SK-N-SH (cell line): ENCODE results near the gene RAB3GAP2. TPM values are rescaled to one million over a fixed set of nuclear protein-coding genes. Genes with fewer than 3 reads are reported as not detected.

Source experiments
- CTCF ChIA-PET: fragments of 300-600, 350-600 bp; formaldehyde crosslinking; extraction: SDS; loops from one replicate; lab custom pipeline; 2021; lab: Yijun Ruan, JAX
- POLR2A ChIA-PET: fragments of 350-600 bp; sonication (Branson Sonifier 250); formaldehyde crosslinking; extraction: SDS; loops from one replicate; lab custom pipeline; 2020; ENCODE audit warnings: antibody characterized with exemption, inconsistent platforms; lab: Yijun Ruan, JAX
- DNase-seq: peaks from one replicate; pipeline ENCODE4 v3.0.0; 2012
- H2AFZ ChIP-seq: fragments of 200-600 bp; sonication (generic); 2 replicates; pipeline ENCODE4 v1.8.1; 2016; ENCODE audit warnings: antibody characterized with exemption, mild to moderate bottlenecking, low read depth
- H3F3A ChIP-seq: fragments of 200-600 bp; sonication (generic); replicated peaks from 2 replicates; pipeline ENCODE3; 2016; ENCODE audit warnings: antibody characterized with exemption, mild to moderate bottlenecking; ENCODE audit not compliant: insufficient read depth
- H3K27ac ChIP-seq, 2 experiments: fragments of 200-500 bp in 1 of 2; fragments of 200-600 bp in 1 of 2; sonication (Bioruptor generic) in 1 of 2; sonication (generic), shearing (Covaris generic) in 1 of 2; 2 replicates each; pipeline versions ENCODE4 v1.5.1 to v1.6.1; 2014 to 2016; ENCODE audit warnings: low read depth in 2 of 2, inconsistent platforms in 1 of 2, low read length in 1 of 2, mild to moderate bottlenecking in 1 of 2, mixed read lengths in 1 of 2
- H3K27me3 ChIP-seq: fragments of 200-600 bp; sonication (generic), shearing (Covaris generic); 2 replicates; pipeline ENCODE4 v1.6.1; 2016; ENCODE audit warnings: mixed run types; ENCODE audit not compliant: insufficient read depth
- H3K36me3 ChIP-seq, 2 experiments: fragments of 200-500 bp in 1 of 2; fragments of 200-600 bp in 1 of 2; sonication (Bioruptor generic) in 1 of 2; sonication (generic) in 1 of 2; replicated peaks in 1 of 2; 2 replicates each; pipeline versions ENCODE3 to v1.5.1; 2014 to 2016; ENCODE audit warnings: low read length in 1 of 2, mild to moderate bottlenecking in 1 of 2; ENCODE audit not compliant: insufficient read depth in 2 of 2, control insufficient read depth in 1 of 2
- H3K4me1 ChIP-seq, 2 experiments: fragments of 200-500 bp in 1 of 2; fragments of 200-600 bp in 1 of 2; sonication (Bioruptor generic) in 1 of 2; sonication (generic), shearing (Covaris generic) in 1 of 2; 2 replicates each; pipeline versions ENCODE4 v1.5.1 to v1.6.1; 2014 to 2016; ENCODE audit warnings: low read depth in 1 of 2, low read length in 1 of 2, mixed run types in 1 of 2; ENCODE audit not compliant: insufficient read depth in 2 of 2, control insufficient read depth in 1 of 2
- H3K4me2 ChIP-seq: fragments of 200-600 bp; sonication (generic), shearing (Covaris generic); 2 replicates; pipeline ENCODE4 v1.6.1; 2017; ENCODE audit warnings: mixed run types
- H3K4me3 ChIP-seq, 2 experiments: fragments of 200-500 bp in 1 of 2; fragments of 200-600 bp in 1 of 2; sonication (Bioruptor generic) in 1 of 2; sonication (generic), shearing (Covaris generic) in 1 of 2; 2 replicates each; pipeline versions ENCODE4 v1.5.1 to v1.8.1; 2014 to 2016; ENCODE audit warnings: low read depth in 2 of 2, inconsistent platforms in 1 of 2, low read length in 1 of 2, mild to moderate bottlenecking in 1 of 2, mixed read lengths in 1 of 2, moderate library complexity in 1 of 2
- H3K79me2 ChIP-seq: fragments of 200-600 bp; sonication (generic); 2 replicates; pipeline ENCODE4 v1.8.1; 2017; ENCODE audit warnings: mild to moderate bottlenecking; ENCODE audit not compliant: insufficient read depth
- H3K9ac ChIP-seq: fragments of 200-600 bp; sonication (generic); 2 replicates; pipeline ENCODE4 v1.6.1; 2017; ENCODE audit warnings: mixed run types
- H3K9me2 ChIP-seq: fragments of 200-600 bp; sonication (generic); 2 replicates; pipeline ENCODE4 v1.6.1; 2017; ENCODE audit warnings: mixed run types
- H3K9me3 ChIP-seq: fragments of 200-600 bp; sonication (generic); 2 replicates; pipeline ENCODE4 v1.6.1; 2017; ENCODE audit warnings: mixed run types, mild to moderate bottlenecking, moderate library complexity
- H4K20me1 ChIP-seq: fragments of 200-600 bp; sonication (generic); 2 replicates; pipeline ENCODE4 v1.6.1; 2017; ENCODE audit warnings: mild to moderate bottlenecking, mixed run types; ENCODE audit not compliant: insufficient read depth
- CHD2 ChIP-seq: fragments of 150-350 bp; IDR thresholded peaks from 2 replicates; pipeline ENCODE4 v1.6.1; 2018; ENCODE audit warnings: low read length; ENCODE audit not compliant: partially characterized antibody
- ELF1 ChIP-seq: IDR thresholded peaks from 2 replicates; pipeline ENCODE4 v1.4.0; 2012
- EP300 ChIP-seq, 2 experiments: IDR thresholded peaks; 2 replicates each; pipeline versions ENCODE4 v1.4.0 to v1.6.1; 2012; ENCODE audit warnings: borderline replicate concordance in 1 of 2, low read depth in 1 of 2, low read length in 1 of 2
- FOSL2 ChIP-seq: IDR thresholded peaks from 2 replicates; pipeline ENCODE4 v1.4.0; 2012; ENCODE audit warnings: low read depth, mild to moderate bottlenecking, moderate library complexity, borderline replicate concordance
- FOXM1 ChIP-seq: IDR thresholded peaks from 2 replicates; pipeline ENCODE4 v1.4.0; 2012; ENCODE audit warnings: low read depth, mild to moderate bottlenecking
- GATA2 ChIP-seq: sonication (generic); formaldehyde crosslinking; IDR thresholded peaks from 2 replicates; pipeline ENCODE4 v1.5.0; 2020; ENCODE audit warnings: mild to moderate bottlenecking, missing genetic modification reagents
- JUND ChIP-seq: IDR thresholded peaks from 2 replicates; pipeline ENCODE4 v1.4.0; 2012
- MEF2A ChIP-seq: IDR thresholded peaks from 2 replicates; pipeline ENCODE4 v1.4.0; 2012; ENCODE audit warnings: low read depth, borderline replicate concordance
- NFIC ChIP-seq: IDR thresholded peaks from 2 replicates; pipeline ENCODE4 v1.4.0; 2012; ENCODE audit warnings: borderline replicate concordance
- PBX3 ChIP-seq: IDR thresholded peaks from 2 replicates; pipeline ENCODE4; 2012
- POLR2AphosphoS5 ChIP-seq: IDR thresholded peaks from 2 replicates; pipeline ENCODE4 v1.6.1; 2012; ENCODE audit warnings: low read depth, low read length
- RAD21 ChIP-seq: IDR thresholded peaks from 2 replicates; pipeline ENCODE4 v1.6.1; 2012; ENCODE audit warnings: mild to moderate bottlenecking, low read length
- RCOR1 ChIP-seq: fragments of 150-350 bp; IDR thresholded peaks from 2 replicates; pipeline ENCODE4 v1.6.1; 2017; ENCODE audit warnings: antibody characterized with exemption, low read length
- RFX5 ChIP-seq: IDR thresholded peaks from 2 replicates; pipeline ENCODE4 v1.6.1; 2012; ENCODE audit warnings: mild to moderate bottlenecking, improper control_type of control experiment, low read length
- RXRA ChIP-seq: IDR thresholded peaks from 2 replicates; pipeline ENCODE4 v1.4.0; 2012; ENCODE audit warnings: low read depth, mild to moderate bottlenecking, borderline replicate concordance
- SIN3A ChIP-seq: IDR thresholded peaks from 2 replicates; pipeline ENCODE4 v1.6.1; 2012; ENCODE audit warnings: low read depth, mild to moderate bottlenecking, low read length, moderate library complexity, borderline replicate concordance
- TCF12 ChIP-seq: IDR thresholded peaks from 2 replicates; pipeline ENCODE4 v1.4.0; 2012
- TEAD4 ChIP-seq: IDR thresholded peaks from 2 replicates; pipeline ENCODE4 v1.4.0; 2012; ENCODE audit warnings: mild to moderate bottlenecking, borderline replicate concordance; ENCODE audit not compliant: insufficient read depth
- WGBS: methylation state at CpG from one replicate; pipeline ENCODE4 v1.1.6; 2017; ENCODE audit warnings: low lambda C conversion rate; 5-methylcytosine and 5-hydroxymethylcytosine counted together
- polyA plus RNA-seq, 3 experiments: library from polyadenylated mRNA; depleted of rRNA; stranded (reverse); fragments of >200 nt; gene quantifications; 2 replicates each; pipeline ENCODE4 v1.2.3, GENCODE V29; 2012
- TF ChIP-seq, protein P1 (sequence below): IDR thresholded peaks from 2 replicates; pipeline ENCODE4 v1.6.1; 2012; ENCODE audit warnings: mild to moderate bottlenecking, low read depth, low read length, moderate library complexity
- TF ChIP-seq, protein P2 (sequence below): fragments of 150-350 bp; IDR thresholded peaks from 2 replicates; pipeline ENCODE4 v1.6.1; 2016; ENCODE audit warnings: mild to moderate bottlenecking, low read depth, low read length
- TF ChIP-seq, protein P3 (sequence below): fragments of 200-600 bp; sonication (generic); IDR thresholded peaks from 2 replicates; pipeline ENCODE4 v1.6.1; 2017; ENCODE audit warnings: antibody characterized with exemption, mild to moderate bottlenecking, moderate library complexity

The RAB3GAP2 gene
- polyA plus RNA-seq, 1 of the 3 experiments (the other 2 are of a cell fraction): 9.3 TPM

DNA sequence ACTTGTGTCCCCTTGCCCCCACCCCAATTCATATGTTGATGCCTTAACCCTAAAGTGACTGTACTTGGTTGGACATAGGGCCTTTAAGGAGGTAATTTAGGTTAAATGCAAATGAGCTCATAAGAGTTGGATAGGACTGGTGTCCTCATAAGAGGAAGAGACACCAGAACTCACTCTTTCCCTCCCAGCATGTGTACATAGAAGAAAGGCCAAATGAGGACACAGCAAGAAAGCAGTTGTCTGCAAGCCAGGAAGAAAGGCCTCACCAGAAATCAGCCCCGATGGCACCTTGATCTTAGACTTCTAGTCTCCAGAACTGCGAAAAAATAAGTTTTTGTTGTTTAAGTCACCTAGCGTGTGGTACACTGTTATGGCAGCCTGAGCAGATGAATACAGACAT lies 45.5 kb downstream of the RAB3GAP2 start:
- Histone ChIP-seq H3K9ac (no peak overlapping the region), H3K79me2 (peaks cover 38% of the 10 kb centered on the region; the same call in 1 of the 2 replicates), H4K20me1 (peaks cover 6% of the 10 kb centered on the region), H3K27ac (no peak overlapping the region), H3K27me3 (no peaks in the 10 kb centered on the region), H3K9me3 (no peaks in the 10 kb centered on the region), H3K4me3 (no peak overlapping the region), H3K4me1 (no peaks in the 10 kb centered on the region; a peak in 1 of 4 replicates), H3F3A (peaks cover 3% of the 10 kb centered on the region), H3K9me2 (no peaks in the 10 kb centered on the region), H2AFZ (no peak overlapping the region), H3K36me3 (peaks cover 7 to 38% of the 10 kb centered on the region in 2 experiments), H3K4me2 (no peak overlapping the region)
- 100% methylated on average over 3 of the region's 3 CpGs for WGBS
- TF ChIP-seq SIN3A: no peak
- no peak for TF ChIP-seq CHD2
- TF ChIP-seq TCF12: no peak
- TF ChIP-seq FOXM1: no peak
- TF ChIP-seq, protein P1, sequence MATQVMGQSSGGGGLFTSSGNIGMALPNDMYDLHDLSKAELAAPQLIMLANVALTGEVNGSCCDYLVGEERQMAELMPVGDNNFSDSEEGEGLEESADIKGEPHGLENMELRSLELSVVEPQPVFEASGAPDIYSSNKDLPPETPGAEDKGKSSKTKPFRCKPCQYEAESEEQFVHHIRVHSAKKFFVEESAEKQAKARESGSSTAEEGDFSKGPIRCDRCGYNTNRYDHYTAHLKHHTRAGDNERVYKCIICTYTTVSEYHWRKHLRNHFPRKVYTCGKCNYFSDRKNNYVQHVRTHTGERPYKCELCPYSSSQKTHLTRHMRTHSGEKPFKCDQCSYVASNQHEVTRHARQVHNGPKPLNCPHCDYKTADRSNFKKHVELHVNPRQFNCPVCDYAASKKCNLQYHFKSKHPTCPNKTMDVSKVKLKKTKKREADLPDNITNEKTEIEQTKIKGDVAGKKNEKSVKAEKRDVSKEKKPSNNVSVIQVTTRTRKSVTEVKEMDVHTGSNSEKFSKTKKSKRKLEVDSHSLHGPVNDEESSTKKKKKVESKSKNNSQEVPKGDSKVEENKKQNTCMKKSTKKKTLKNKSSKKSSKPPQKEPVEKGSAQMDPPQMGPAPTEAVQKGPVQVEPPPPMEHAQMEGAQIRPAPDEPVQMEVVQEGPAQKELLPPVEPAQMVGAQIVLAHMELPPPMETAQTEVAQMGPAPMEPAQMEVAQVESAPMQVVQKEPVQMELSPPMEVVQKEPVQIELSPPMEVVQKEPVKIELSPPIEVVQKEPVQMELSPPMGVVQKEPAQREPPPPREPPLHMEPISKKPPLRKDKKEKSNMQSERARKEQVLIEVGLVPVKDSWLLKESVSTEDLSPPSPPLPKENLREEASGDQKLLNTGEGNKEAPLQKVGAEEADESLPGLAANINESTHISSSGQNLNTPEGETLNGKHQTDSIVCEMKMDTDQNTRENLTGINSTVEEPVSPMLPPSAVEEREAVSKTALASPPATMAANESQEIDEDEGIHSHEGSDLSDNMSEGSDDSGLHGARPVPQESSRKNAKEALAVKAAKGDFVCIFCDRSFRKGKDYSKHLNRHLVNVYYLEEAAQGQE: no peak
- CTCF ChIA-PET: interaction anchor here (1.0 to 1.5 kb wide), 4 partner anchors 69 to 545 kb away, joined by 3 read pairs; no protein-coding TSS in a partner anchor
- no peak for DNase-seq
- POLR2A ChIA-PET: no interaction called here

- TF ChIP-seq RAD21 (no peak), JUND (no peak), PBX3 (no peak), RXRA (no peak), CHD2 (no peak), SIN3A (no peak), ELF1 (no peak), GATA2 (CRISPR knock-in tag) (no peak), RCOR1 (no peak), EP300 (IDR thresholded peaks at IDR 0.05; ENCODE audit: borderline replicate concordance in 1 of 2, low read depth in 1 of 2, low read length in 1 of 2) (no peak), MEF2A (no peak), TEAD4 (no peak), TCF12 (no peak), RFX5 (no peak), NFIC (no peak), POLR2AphosphoS5 (no peak), FOSL2 (no peak)
- TF ChIP-seq, protein P2, sequence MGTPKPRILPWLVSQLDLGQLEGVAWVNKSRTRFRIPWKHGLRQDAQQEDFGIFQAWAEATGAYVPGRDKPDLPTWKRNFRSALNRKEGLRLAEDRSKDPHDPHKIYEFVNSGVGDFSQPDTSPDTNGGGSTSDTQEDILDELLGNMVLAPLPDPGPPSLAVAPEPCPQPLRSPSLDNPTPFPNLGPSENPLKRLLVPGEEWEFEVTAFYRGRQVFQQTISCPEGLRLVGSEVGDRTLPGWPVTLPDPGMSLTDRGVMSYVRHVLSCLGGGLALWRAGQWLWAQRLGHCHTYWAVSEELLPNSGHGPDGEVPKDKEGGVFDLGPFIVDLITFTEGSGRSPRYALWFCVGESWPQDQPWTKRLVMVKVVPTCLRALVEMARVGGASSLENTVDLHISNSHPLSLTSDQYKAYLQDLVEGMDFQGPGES: no peak
- TF ChIP-seq, protein P3, sequence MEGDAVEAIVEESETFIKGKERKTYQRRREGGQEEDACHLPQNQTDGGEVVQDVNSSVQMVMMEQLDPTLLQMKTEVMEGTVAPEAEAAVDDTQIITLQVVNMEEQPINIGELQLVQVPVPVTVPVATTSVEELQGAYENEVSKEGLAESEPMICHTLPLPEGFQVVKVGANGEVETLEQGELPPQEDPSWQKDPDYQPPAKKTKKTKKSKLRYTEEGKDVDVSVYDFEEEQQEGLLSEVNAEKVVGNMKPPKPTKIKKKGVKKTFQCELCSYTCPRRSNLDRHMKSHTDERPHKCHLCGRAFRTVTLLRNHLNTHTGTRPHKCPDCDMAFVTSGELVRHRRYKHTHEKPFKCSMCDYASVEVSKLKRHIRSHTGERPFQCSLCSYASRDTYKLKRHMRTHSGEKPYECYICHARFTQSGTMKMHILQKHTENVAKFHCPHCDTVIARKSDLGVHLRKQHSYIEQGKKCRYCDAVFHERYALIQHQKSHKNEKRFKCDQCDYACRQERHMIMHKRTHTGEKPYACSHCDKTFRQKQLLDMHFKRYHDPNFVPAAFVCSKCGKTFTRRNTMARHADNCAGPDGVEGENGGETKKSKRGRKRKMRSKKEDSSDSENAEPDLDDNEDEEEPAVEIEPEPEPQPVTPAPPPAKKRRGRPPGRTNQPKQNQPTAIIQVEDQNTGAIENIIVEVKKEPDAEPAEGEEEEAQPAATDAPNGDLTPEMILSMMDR: no peak
- CTCF ChIA-PET: interaction anchor here (1.0 to 1.7 kb wide), 5 partner anchors 10 to 551 kb away, joined by 3 to 5 read pairs (median 4); no protein-coding TSS in a partner anchor
- H3K9me3 ChIP-seq: no peaks in the 10 kb centered on the region
- no peak for DNase-seq
- peaks cover 6% of the 10 kb centered on the region for H4K20me1 ChIP-seq
- H3K36me3 ChIP-seq: peaks cover 10 to 32% of the 10 kb centered on the region in 2 experiments
- H3K9me2 ChIP-seq: no peaks in the 10 kb centered on the region
- peaks cover 44% of the 10 kb centered on the region; the same call in 1 of the 2 replicates for H3K79me2 ChIP-seq
- H3K4me1 ChIP-seq: no peaks in the 10 kb centered on the region; a peak in 1 of 4 replicates
- H3K4me3 ChIP-seq: no peak overlapping the region
- H3F3A ChIP-seq: peaks cover 8% of the 10 kb centered on the region
- POLR2A ChIA-PET: no interaction called here
- no peak overlapping the region for H3K4me2 ChIP-seq
- H3K27me3 ChIP-seq: no peaks in the 10 kb centered on the region
- H3K9ac ChIP-seq: no peak overlapping the region
- no peak overlapping the region for H2AFZ ChIP-seq
- no peak overlapping the region for H3K27ac ChIP-seq
Observed at GRCh38 chr1:220225957-220226356, 46.3 kb downstream of the RAB3GAP2 start.
